Measurements from ENCODE around the gene FOLR1. TPM values are rescaled to one million over a fixed set of nuclear protein-coding genes. Genes with fewer than 3 reads are reported as not detected.

The FOLR1 gene
- polyA plus RNA-seq, 1 of the 3 experiments (the other 2 are of a cell fraction), result not detected

GRCh38 chr11:72234920-72235319 is 43.0 kb downstream of the FOLR1 start:
- no peak for TF ChIP-seq FOSL2 (IDR thresholded peaks at IDR 0.05; ENCODE audit: borderline replicate concordance, low read depth)
- TF ChIP-seq GABPA (IDR thresholded peaks at IDR 0.05; ENCODE audit: low read depth), result no peak
- no peak for TF ChIP-seq MXI1 (IDR thresholded peaks at IDR 0.05; ENCODE audit: low read depth, low read length)
- TF ChIP-seq RXRA (IDR thresholded peaks at IDR 0.05; ENCODE audit: borderline replicate concordance, low read depth), result no peak
- TF ChIP-seq FOXM1 (IDR thresholded peaks at IDR 0.05; ENCODE audit: low read depth), result no peak
- TF ChIP-seq RFX5 (IDR thresholded peaks at IDR 0.05; ENCODE audit: low read length), result no peak
- no peak for TF ChIP-seq IRF3 (IDR thresholded peaks at IDR 0.05; ENCODE audit: low read depth, low read length)
- no peak for TF ChIP-seq MAX (IDR thresholded peaks at IDR 0.05; ENCODE audit: low read depth)
- no peak for TF ChIP-seq MEF2A (IDR thresholded peaks at IDR 0.05; ENCODE audit: borderline replicate concordance, low read depth)
- no peak for TF ChIP-seq USF2 (IDR thresholded peaks at IDR 0.05; ENCODE audit: borderline replicate concordance, low read depth, low read length)
- no peak for TF ChIP-seq USF1 (IDR thresholded peaks at IDR 0.05; ENCODE audit: borderline replicate concordance, low read depth)
- TF ChIP-seq CHD2 (IDR thresholded peaks at IDR 0.05; ENCODE audit: low read length, partially characterized antibody), result no peak
- no peak for TF ChIP-seq NFIC (IDR thresholded peaks at IDR 0.05; ENCODE audit: borderline replicate concordance)
- no peak for TF ChIP-seq FOXJ3 (CRISPR knock-in tag; IDR thresholded peaks at IDR 0.05)
- TF ChIP-seq JUND (IDR thresholded peaks at IDR 0.05), result no peak
- TF ChIP-seq YY1 (IDR thresholded peaks at IDR 0.05; ENCODE audit: low read depth), result no peak
- CTCF ChIA-PET, result interaction anchor here (0.8 to 19.7 kb wide), 8 partner anchors 8 to 196 kb away, joined by 3 to 314 read pairs (median 4); partner anchors contain the start of genes CLPB and INPPL1
- no peak overlapping the region for H3K9ac ChIP-seq
- POLR2A ChIA-PET, result interaction anchor here (0.5 to 15.5 kb wide), 17 partner anchors 9 to 245 kb away, joined by 3 to 880 read pairs (median 10); partner anchors contain the start of genes CLPB and INPPL1
- H3K4me1 ChIP-seq (ENCODE audit: control insufficient read depth in 1 of 2, insufficient read depth in 2 of 2, low read depth in 1 of 2, low read length in 1 of 2), result peaks cover 13 to 27% of the 10 kb centered on the region in 2 experiments; a peak in 2 of 4 replicates
- peaks cover 56% of the 10 kb centered on the region for H3F3A ChIP-seq (replicated peaks; ENCODE audit: insufficient read depth)
- 94% methylated on average over 4 of the region's 4 CpGs for WGBS (ENCODE audit: low lambda C conversion rate)
- H3K4me2 ChIP-seq, result no peak overlapping the region
- H3K9me3 ChIP-seq, result no peaks in the 10 kb centered on the region
- H3K36me3 ChIP-seq (replicated peaks in 1 of 2; ENCODE audit: control insufficient read depth in 1 of 2, insufficient read depth in 2 of 2, low read length in 1 of 2), result peaks cover 42 to 69% of the 10 kb centered on the region in 2 experiments
- H3K9me2 ChIP-seq, result no peaks in the 10 kb centered on the region
- no peak overlapping the region for H3K4me3 ChIP-seq (ENCODE audit: low read depth in 2 of 2, low read length in 1 of 2)
- H3K27ac ChIP-seq (ENCODE audit: low read depth in 2 of 2, low read length in 1 of 2), result peak overlapping the region; percentile 6 to 90; a peak in 3 of 4 replicates
- DNase-seq, result peak; percentile 51
- peaks cover 11% of the 10 kb centered on the region; the same call in 1 of the 2 replicates for H4K20me1 ChIP-seq (ENCODE audit: insufficient read depth)
- H3K27me3 ChIP-seq (ENCODE audit: insufficient read depth), result no peaks in the 10 kb centered on the region
- H3K79me2 ChIP-seq (ENCODE audit: insufficient read depth), result peaks cover 4% of the 10 kb centered on the region; the same call in 1 of the 2 replicates
- no peak overlapping the region for H2AFZ ChIP-seq (ENCODE audit: low read depth)
